K562 (cell line): Measurements from ENCODE around the gene ZNF646. TPM values are rescaled to one million over a fixed set of nuclear protein-coding genes. Genes with fewer than 3 reads are reported as not detected.

ENCODE experiments used
- ADNP ChIP-seq: fragments of 200-800 bp; sonication (Bioruptor generic); IDR thresholded peaks from 2 replicates; pipeline ENCODE4 v1.6.1; 2016; ENCODE audit warnings: missing genetic modification characterization, missing compliant biosample characterization
- ATF3 ChIP-seq, 2 experiments: fragments of 450-650 bp in 1 of 2; sonication (generic) in 1 of 2; formaldehyde crosslinking in 1 of 2; IDR thresholded peaks in 1 of 2; conservative IDR thresholded peaks in 1 of 2; 2 replicates each; pipeline versions ENCODE4 v1.6.1 to v1.8.1; 2016 to 2023; ENCODE audit warnings: mild to moderate bottlenecking in 2 of 2, moderate library complexity in 2 of 2, inconsistent platforms in 1 of 2, missing genetic modification reagents in 1 of 2
- CEBPZ ChIP-seq: fragments of 150-350 bp; IDR thresholded peaks from 2 replicates; pipeline ENCODE4 v1.6.1; 2014; ENCODE audit warnings: low read depth, mild to moderate bottlenecking, low read length, borderline replicate concordance
- ETV5 ChIP-seq: sonication (generic); formaldehyde crosslinking; IDR thresholded peaks from 2 replicates; pipeline ENCODE4 v1.4.0; 2020; ENCODE audit warnings: low read depth, mild to moderate bottlenecking, missing genetic modification reagents
- GABPA ChIP-seq: fragments of 200-800 bp; sonication (Bioruptor generic); conservative IDR thresholded peaks from 2 replicates; pipeline ENCODE4 v1.6.1; 2016; ENCODE audit warnings: low read depth, missing genetic modification characterization, missing compliant biosample characterization
- GABPB2 ChIP-seq: fragments of 250-450 bp; sonication (Bioruptor Pico); conservative IDR thresholded peaks from 2 replicates; pipeline ENCODE4 v1.5.1; 2021; ENCODE audit warnings: mild to moderate bottlenecking
- LARP7 ChIP-seq: fragments of 450-650 bp; IDR thresholded peaks from 2 replicates; pipeline ENCODE4 v1.6.1; 2016
- MBD2 ChIP-seq: sonication (generic); IDR thresholded peaks from 2 replicates; pipeline ENCODE4 v1.6.1; 2016; ENCODE audit warnings: low read depth, borderline replicate concordance
- MITF ChIP-seq: IDR thresholded peaks from 2 replicates; pipeline ENCODE4 v1.6.1; 2014; ENCODE audit warnings: antibody characterized with exemption
- NR1H2 ChIP-seq: sonication (generic); formaldehyde crosslinking; IDR thresholded peaks from 2 replicates; pipeline ENCODE4 v1.4.0; 2020; ENCODE audit warnings: mild to moderate bottlenecking, missing genetic modification reagents
- PHTF2 ChIP-seq: fragments of 250-450 bp; sonication (Bioruptor Pico); IDR thresholded peaks from 2 replicates; pipeline ENCODE4 v1.5.0; 2021; ENCODE audit warnings: mild to moderate bottlenecking
- SMC3 ChIP-seq: conservative IDR thresholded peaks from 2 replicates; pipeline ENCODE4 v1.6.1; 2011; ENCODE audit warnings: low read depth, low read length, improper control_type of control experiment; ENCODE audit not compliant: insufficient read depth
- TCF15 ChIP-seq: fragments of 250-450 bp; sonication (Bioruptor Pico); IDR thresholded peaks from 2 replicates; pipeline ENCODE4 v1.8.0; 2022; ENCODE audit warnings: moderate library complexity, mild to moderate bottlenecking, inconsistent platforms
- TCF7L2 ChIP-seq: fragments of 150-350 bp; IDR thresholded peaks from 2 replicates; pipeline ENCODE4 v1.6.1; 2016; ENCODE audit warnings: low read depth, mild to moderate bottlenecking, low read length, moderate library complexity
- TRIM28 ChIP-seq: fragments of 450-650 bp; IDR thresholded peaks from 2 replicates; pipeline ENCODE4 v1.6.1; 2017
- ZNF134 ChIP-seq: fragments of 250-450 bp; sonication (Bioruptor Pico); conservative IDR thresholded peaks from 2 replicates; pipeline ENCODE4 v1.4.0; 2020
- ZNF146 ChIP-seq: IDR thresholded peaks from one replicate; pipeline ENCODE4 v1.6.1; 2018; ENCODE audit warnings: missing compliant biosample characterization; ENCODE audit not compliant: unreplicated experiment
- ZNF175 ChIP-seq: fragments of 200-800 bp; sonication (Bioruptor generic); IDR thresholded peaks from 2 replicates; pipeline ENCODE4 v1.6.1; 2016; ENCODE audit warnings: low read depth, mild to moderate bottlenecking, missing genetic modification characterization, missing compliant biosample characterization
- ZNF184 ChIP-seq: sonication (generic); formaldehyde crosslinking; IDR thresholded peaks from 2 replicates; pipeline ENCODE4 v1.5.0; 2020; ENCODE audit warnings: missing genetic modification reagents
- ZNF75A ChIP-seq: fragments of 450-650 bp; formaldehyde crosslinking; IDR thresholded peaks from 2 replicates; pipeline ENCODE4 v1.4.0; 2020; ENCODE audit warnings: mild to moderate bottlenecking
- ZNF766 ChIP-seq: fragments of 200-800 bp; sonication (Bioruptor generic); conservative IDR thresholded peaks from 2 replicates; pipeline ENCODE4 v1.6.1; 2016; ENCODE audit warnings: missing genetic modification characterization, missing compliant biosample characterization
- ZNF780A ChIP-seq: fragments of 250-450 bp; sonication (Bioruptor Pico); IDR thresholded peaks from 2 replicates; pipeline ENCODE4 v1.5.0; 2021; ENCODE audit warnings: mild to moderate bottlenecking
- polyA plus RNA-seq, 8 experiments: library from polyadenylated mRNA; depleted of rRNA in 4 of 8; stranded (reverse) in 5 of 8; unstranded in 3 of 8; fragments of >200 nt; fragmentation: Nextera tagmentation in 2 of 8; fragmentation: Illumina TruSeq in 1 of 8; extraction: Ambion mirVana in 2 of 8; extraction: Trizol in 1 of 8; gene quantifications; 2 replicates each; pipeline versions ENCODE4 v1.2.1 to v1.2.3, GENCODE V29; 2011 to 2014; ENCODE audit warnings: inconsistent platforms in 1 of 8, missing spikeins in 1 of 8
- total RNA-seq, 7 experiments: library from RNA; depleted of rRNA in 6 of 7; stranded (reverse); fragments of >200 nt in 6 of 7; fragmentation: Illumina TruSeq in 2 of 7; extraction: Trizol in 2 of 7; gene quantifications; 2 replicates each; pipeline versions ENCODE4 v1.2.1 to v1.2.3, GENCODE V29; 2011 to 2021; ENCODE audit warnings: low replicate concordance in 1 of 7

ZNF646 gene
- total and polyA plus RNA-seq, 9 of the 15 experiments (the other 6 are each of a cell fraction or from before 2014, with no cell fraction given) = 0.08 to 20.6 (median 8.0) TPM

GRCh38 chr16:31094424-31095120 is 20.4 kb downstream of the ZNF646 start, which contains the start of gene VKORC1 (continued):
- TF ChIP-seq MBD2 (peak; percentile 48; the same call in 1 of the 2 replicates), ZNF766 (peak; percentile 73; the same call in 1 of the 2 replicates), GABPB2 (CRISPR knock-in tag) (no peak), NR1H2 (CRISPR knock-in tag) (no peak), ZNF175 (CRISPR knock-in tag) (0 out of 2 replicates have a peak, but pooled peaks have one; percentile 58), CEBPZ (no peak), ETV5 (CRISPR knock-in tag) (no peak; the same call in 1 of the 2 replicates), ZNF134 (no peak), SMC3 (no peak), ZNF780A (CRISPR knock-in tag) (no peak), TCF15 (no peak), TCF7L2 (peak; percentile 44; the same call in 1 of the 2 replicates), ZNF75A (CRISPR knock-in tag) (no peak), PHTF2 (no peak), ZNF184 (CRISPR knock-in tag) (no peak), LARP7 (0 out of 2 replicates have a peak, but pooled peaks have one; percentile 46), ZNF146 (CRISPR knock-in tag) (no peak), TRIM28 (peak; percentile 56; the same call in 1 of the 2 replicates), GABPA (tag) (peak; percentile 65), ADNP (tag) (no peak), MITF (no peak), ATF3 (IDR thresholded peaks at IDR 0.05) (no peak), ATF3 (CRISPR knock-in tag; conservative IDR thresholded peaks at IDR 0.05) (no peak)
